ENCODE results near the gene NUDT22. TPM values are rescaled to one million over a fixed set of nuclear protein-coding genes. Genes with fewer than 3 reads are reported as not detected.

NUDT22 gene
- total and polyA plus RNA-seq, 2 of the 4 experiments (the other 2 are of a cell fraction) = 21.3 to 44.6 TPM

GRCh38 chr11:64196626-64197025 is 29.4 kb upstream of the NUDT22 start:
- ChIA-PET CTCF (no interaction called here), POLR2A (ENCODE audit: unreplicated experiment) (no interaction called here)
- DNase-seq (no peak), ATAC-seq (ENCODE audit: low read depth) (no peak)
- BruUV-seq (replicated peaks) = no TSS peak
- no peak overlapping the region for H4K5ac ChIP-seq (ENCODE audit: low read depth, low read length)
- TF ChIP-seq ELK1 (IDR thresholded peaks at IDR 0.05; ENCODE audit: borderline replicate concordance, low read depth, low read length) = no peak
- TF ChIP-seq USF2 (IDR thresholded peaks at IDR 0.05; ENCODE audit: low read depth, low read length) = no peak
- no peak for TF ChIP-seq POLR2A (IDR thresholded peaks at IDR 0.05; ENCODE audit: low read depth, low read length)
- no peak for TF ChIP-seq CTCF (conservative IDR thresholded peaks at IDR 0.05; ENCODE audit: low read depth, low read length)
- TF ChIP-seq MXI1 (IDR thresholded peaks at IDR 0.05; ENCODE audit: borderline replicate concordance, low read depth, low read length) = no peak
- no peak overlapping the region for H3K9ac ChIP-seq (ENCODE audit: low read depth, low read length)
- dilution Hi-C loops (cut with HindIII; ENCODE audit: low sequenced_read_pairs, unreplicated experiment) (no loop called here), intact Hi-C loops (cut with micrococcal nuclease) (no loop called here), in situ Hi-C loops (cut with MboI; ENCODE audit: low sequenced_read_pairs) (no loop called here)
- H3K18ac ChIP-seq (ENCODE audit: low read depth, low read length) = no peak overlapping the region
- peaks cover 27% of the 10 kb centered on the region for H4K20me1 ChIP-seq (ENCODE audit: insufficient read depth, low read length)
- no peak overlapping the region for H3K14ac ChIP-seq (replicated peaks; ENCODE audit: low read depth, low read length)
- no peak overlapping the region for H3K4me2 ChIP-seq (ENCODE audit: low read depth, low read length)
- no peaks in the 10 kb centered on the region for H3K27me3 ChIP-seq (ENCODE audit: control insufficient read depth, insufficient read depth, low read length)
- no peak overlapping the region for H2BK5ac ChIP-seq (ENCODE audit: low read depth, low read length, poor library complexity, severe bottlenecking)
- H4K8ac ChIP-seq (ENCODE audit: low read depth in 2 of 2, low read length in 2 of 2) = no peak overlapping the region
- no peaks in the 10 kb centered on the region for H3K9me3 ChIP-seq (ENCODE audit: control insufficient read depth, insufficient read depth, low read length)
- no CpG with 5 or more reads among the region's 9 CpGs for WGBS, 2 experiments (ENCODE audit: extremely low coverage in 2 of 2, insufficient read length in 1 of 2)
- H4K91ac ChIP-seq (ENCODE audit: insufficient read depth, low read depth, low read length) = no peak overlapping the region
- no peak overlapping the region for H3K4me3 ChIP-seq (ENCODE audit: insufficient read depth, low read depth, low read length)
- H2AFZ ChIP-seq (replicated peaks; ENCODE audit: low read length, poor library complexity) = no peak overlapping the region
- no peak overlapping the region for H3K4ac ChIP-seq (ENCODE audit: low read depth, low read length)
- H2AK5ac ChIP-seq (ENCODE audit: low read depth, low read length) = no peak overlapping the region
- no peak overlapping the region for H2BK15ac ChIP-seq (ENCODE audit: low read depth, low read length)
- H3K79me1 ChIP-seq (ENCODE audit: low read depth in 1 of 2, low read length in 2 of 2) = peaks cover 42 to 62% of the 10 kb centered on the region in 2 experiments
- H2BK20ac ChIP-seq (ENCODE audit: low read depth, low read length) = no peak overlapping the region
- H3K4me1 ChIP-seq (ENCODE audit: control insufficient read depth, insufficient read depth, low read length) = no peaks in the 10 kb centered on the region
- H3K56ac ChIP-seq (ENCODE audit: extremely low read depth, insufficient read depth, low read length) = no peak overlapping the region
- H3K23ac ChIP-seq (ENCODE audit: low read depth, low read length) = no peak overlapping the region
- peaks cover 8% of the 10 kb centered on the region; the same call in 1 of the 2 replicates for H3K9me1 ChIP-seq (ENCODE audit: insufficient read depth, low read length)
- peaks cover 72% of the 10 kb centered on the region for H3K36me3 ChIP-seq (ENCODE audit: control insufficient read depth, insufficient read depth, low read length)
- no peak overlapping the region for H2AK9ac ChIP-seq (replicated peaks; ENCODE audit: low read depth, low read length, poor library complexity)
- no peak overlapping the region for H3K27ac ChIP-seq (ENCODE audit: insufficient read depth, low read length)
- H2BK120ac ChIP-seq (ENCODE audit: low read depth, low read length) = no peak overlapping the region

Measured in IMR-90 (cell line).